ENCODE measurements around the gene KMT5C.

The KMT5C gene

DNA sequence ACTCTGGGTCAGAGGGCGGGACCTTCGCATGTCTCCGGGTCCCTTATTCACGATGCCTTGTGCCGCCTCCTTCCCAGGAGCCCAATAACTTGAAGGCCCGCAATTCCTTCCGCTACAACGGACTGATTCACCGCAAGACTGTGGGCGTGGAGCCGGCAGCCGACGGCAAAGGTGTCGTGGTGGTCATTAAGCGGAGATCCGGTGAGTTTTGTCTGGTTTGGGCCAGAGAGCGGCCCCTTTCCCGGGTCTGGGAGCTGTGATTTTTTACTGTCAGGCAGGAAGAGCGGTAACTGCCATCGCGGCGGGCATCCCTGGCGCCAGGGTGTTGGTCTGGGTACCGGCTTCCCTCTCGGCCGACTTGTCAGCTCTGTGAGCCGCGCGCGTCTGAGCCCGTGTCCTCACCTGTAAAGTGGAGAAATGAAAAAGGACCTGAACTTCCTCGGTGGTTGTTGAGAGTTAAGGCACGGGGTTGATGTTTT, 46.9 kb downstream of the KMT5C start:
- no peak for DNase-seq (ENCODE audit: low spot score)

DNA sequence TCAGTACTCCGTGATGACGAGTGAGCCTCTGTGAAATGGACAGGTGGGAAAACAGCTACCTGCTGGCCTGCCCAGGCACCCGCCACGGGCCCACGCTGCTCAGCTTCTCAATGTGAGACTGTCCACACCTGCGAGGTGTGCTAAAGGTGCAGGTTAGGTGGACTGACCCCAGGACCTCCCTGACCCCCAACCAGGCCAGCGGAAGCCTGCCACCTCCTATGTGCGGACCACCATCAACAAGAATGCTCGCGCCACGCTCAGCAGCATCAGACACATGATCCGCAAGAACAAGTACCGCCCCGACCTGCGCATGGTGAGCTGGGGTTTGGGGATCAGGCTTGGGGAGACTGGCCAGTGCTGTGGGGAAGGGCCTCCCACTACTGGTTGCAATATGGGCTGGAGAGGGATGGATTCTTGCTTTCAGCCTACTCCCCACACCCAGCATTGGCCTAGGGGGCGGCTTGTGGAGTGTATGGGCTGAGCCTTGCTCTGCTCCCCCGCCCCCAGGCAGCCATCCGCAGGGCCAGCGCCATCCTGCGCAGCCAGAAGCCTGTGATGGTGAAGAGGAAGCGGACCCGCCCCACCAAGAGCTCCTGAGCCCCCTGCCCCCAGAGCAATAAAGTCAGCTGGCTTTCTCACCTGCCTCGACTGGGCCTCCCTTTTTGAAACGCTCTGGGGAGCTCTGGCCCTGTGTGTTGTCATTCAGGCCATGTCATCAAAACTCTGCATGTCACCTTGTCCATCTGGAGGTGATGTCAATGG, 48.2 kb downstream of the KMT5C start:
- no peak for DNase-seq (ENCODE audit: low spot score)

DNA sequence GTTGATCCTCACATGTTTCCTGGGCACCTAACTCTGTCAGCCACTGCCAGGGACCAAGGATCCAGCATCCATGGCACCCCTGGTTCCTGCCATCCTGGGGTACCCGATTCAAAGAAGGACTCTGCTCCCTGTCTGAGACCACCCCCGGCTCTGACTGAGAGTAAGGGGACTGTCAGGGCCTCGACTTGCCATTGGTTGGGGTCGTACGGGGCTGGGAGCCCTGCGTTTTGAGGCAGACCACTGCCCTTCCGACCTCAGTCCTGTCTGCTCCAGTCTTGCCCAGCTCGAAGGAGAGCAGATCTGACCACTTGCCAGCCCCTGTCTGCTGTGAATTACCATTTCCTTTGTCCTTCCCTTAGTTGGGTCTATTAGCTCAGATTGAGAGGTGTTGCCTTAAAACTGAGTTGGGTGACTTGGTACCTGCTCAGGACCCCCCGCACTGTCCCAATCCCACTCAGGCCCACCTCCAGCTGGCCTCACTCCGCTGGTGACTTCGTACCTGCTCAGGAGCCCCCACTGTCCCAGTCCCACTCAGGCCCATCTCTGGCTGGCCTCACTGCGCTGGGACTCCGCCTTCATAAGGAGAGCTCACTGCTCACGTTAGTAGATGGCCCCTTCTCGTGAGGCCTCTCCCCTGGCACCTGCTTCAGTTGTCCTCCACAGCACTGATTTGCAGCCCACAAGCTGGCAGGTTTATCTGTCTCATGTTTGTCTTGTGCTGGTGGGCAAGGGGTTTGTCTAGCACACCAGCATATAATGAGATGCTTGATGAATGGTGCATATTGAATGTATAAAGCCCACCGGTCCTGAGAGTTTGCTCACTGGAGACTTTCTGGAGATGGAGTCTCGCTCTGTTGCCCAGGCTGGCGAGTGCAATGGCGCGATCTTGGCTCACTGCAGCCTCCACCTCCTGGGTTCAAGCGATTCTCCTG, 50.0 kb downstream of the KMT5C start:
- DNase-seq (ENCODE audit: low spot score) = no peak

DNA sequence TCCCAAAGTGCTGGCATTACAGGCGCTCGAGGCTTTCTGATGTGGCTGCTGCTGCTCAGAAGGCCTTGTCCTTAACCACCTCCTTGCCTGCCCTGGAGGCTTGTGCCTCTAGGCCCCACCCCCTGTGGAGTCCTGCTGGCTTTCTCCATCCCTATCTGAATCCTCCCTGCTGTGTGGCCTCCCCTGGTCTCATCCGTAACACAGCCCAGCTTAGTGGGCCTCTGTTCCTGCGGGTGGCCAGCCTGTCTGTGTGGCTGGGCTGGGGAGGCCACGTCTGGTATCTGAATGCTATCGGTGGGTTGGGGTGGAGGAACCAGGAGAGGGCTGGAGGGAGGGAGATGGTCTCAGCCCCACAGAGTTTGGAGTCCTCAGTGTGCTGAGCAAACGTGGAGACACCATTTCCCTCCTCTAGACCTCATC, 50.8 kb downstream of the KMT5C start:
- no peak for DNase-seq (ENCODE audit: low spot score)

DNA sequence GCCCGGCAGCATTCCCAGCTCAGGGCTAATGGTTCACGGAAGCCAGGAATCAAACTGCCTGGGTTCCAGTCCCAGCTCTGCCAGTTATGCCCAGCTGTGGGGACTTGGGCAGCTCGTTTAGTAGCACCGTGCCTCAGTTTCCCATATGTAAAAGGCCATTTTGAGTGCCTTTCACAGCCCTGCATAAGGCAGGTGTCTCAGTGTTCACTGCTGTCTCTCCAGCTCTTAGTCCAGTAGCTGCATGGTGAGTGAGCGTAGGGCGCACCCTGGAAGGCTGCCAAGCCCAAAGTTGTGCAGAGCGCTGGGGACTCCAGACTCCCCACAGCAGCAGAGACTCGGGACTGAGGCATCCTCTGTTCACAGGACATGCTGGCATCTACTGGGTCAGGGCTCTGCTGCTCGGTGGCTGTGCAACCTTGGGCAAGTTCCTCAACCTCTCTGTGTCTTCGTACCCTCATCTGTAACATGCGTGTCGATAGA, 51.6 kb downstream of the KMT5C start:
- no peak for DNase-seq (ENCODE audit: low spot score)

DNA sequence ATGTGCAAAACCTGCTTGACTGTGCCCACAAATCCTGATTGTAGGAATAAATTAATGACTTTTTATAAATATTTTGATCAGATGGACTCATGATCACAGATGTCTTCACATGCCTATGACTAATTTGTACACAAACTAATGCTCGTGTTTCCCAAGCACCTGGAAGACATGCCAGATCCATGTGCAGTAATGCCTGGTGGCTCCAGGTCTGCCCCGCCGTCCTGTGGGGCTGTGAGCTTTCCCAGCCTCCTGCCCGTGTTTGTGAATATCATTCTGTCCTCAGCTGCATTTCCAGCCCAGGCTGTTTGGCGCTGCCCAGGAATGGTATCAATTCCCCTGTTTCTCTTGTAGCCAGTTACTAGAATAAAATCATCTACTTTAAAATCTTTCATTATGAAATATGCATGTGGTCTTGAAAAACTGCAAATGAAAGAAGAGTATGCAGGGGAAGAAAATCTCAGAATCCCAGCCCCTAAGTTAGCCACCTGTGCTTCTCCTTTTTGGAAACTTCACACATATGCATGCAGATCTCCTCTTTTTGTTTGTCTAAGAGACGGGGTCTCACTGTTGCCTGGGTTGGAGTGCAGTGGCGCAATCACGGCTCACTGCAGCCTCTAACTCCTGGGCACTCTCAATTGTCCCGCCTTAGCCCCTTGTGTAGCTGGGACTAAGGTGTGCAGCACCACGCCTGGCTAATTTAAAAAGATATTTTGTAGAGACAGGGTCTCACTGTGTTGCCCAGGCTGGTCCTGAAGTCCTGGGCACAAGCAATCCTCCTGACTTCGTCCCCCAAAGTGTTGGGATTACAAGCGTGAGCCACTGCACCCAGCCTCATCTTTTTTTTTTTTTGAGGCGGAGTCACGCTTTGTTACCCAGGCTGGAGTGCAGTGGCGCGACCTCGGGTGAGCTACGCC, 52.3 kb downstream of the KMT5C start:
- DNase-seq (ENCODE audit: low spot score) = no peak

DNA sequence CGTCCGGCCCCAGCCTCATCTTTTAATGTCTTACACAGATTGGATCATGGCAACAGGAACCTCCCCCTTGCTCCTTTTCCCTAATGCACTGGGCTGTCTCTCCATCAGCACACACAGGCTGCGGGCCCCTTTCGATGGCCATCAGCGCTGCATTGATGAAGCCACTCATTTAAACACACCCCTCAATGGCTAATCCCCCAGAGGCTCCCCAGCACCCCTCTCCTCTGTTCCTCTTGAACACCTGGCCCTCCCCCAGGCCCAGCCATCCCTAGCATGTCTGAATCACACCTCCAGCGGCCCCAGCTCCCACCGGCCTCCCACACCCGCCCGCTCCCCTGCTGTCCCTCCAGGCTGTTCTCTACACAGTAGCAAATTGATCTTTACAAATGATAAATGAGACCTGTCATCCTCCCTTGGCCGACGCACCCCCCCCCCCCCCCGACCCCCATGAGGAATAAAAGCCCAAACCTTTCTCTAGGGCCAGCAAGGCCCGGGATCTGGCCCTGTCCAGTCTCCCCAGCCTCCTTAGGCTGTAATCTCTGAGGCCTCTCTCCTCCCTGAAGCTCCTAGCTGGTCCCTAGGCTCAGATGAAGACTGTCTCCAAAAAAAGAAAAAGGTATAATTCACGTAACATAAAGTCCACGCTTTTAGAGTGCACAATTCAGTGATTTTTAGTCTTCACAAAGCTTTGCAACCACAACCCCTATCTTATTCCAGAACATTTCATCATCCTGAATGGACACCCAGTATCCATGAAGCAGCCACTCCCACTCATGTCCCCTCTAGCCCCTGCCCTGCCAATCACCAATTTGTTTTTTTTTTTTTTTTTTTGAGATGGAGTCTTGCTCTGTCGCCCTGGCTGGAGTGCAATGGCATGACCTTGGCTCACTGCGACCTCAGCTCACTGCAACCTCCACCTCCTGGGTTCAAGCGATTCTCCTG, 53.4 kb downstream of the KMT5C start:
- DNase-seq (ENCODE audit: low spot score) = no peak

All from AG08396 (cell line).